Measurements from ENCODE around the gene PPP1R9A. TPM values are rescaled to one million over a fixed set of nuclear protein-coding genes. Genes with fewer than 3 reads are reported as not detected.
"Not testable (repeated sequence)": the region's sequence is repeated elsewhere in the genome, so short reads cannot be mapped to it uniquely, and the experiment has no call there.

The PPP1R9A gene
- total RNA-seq, 2 donors from 2014 or later: not detected

DNA sequence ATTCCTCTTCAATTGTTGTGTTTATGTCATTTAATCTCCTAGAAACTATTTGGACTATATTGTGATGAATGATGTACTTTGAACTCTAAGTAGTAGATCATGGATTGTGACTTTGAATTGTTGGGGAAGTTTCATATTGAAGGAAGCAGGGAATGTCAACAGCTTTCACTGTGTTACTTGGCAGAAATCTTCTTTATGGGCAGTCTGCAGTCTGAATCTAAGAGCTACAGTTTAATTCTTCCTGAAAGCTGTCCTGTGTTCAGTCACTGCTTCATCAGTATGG, 91.6 kb downstream of the PPP1R9A start:
- H3K27ac Mint-ChIP-seq: no peak overlapping the region

DNA sequence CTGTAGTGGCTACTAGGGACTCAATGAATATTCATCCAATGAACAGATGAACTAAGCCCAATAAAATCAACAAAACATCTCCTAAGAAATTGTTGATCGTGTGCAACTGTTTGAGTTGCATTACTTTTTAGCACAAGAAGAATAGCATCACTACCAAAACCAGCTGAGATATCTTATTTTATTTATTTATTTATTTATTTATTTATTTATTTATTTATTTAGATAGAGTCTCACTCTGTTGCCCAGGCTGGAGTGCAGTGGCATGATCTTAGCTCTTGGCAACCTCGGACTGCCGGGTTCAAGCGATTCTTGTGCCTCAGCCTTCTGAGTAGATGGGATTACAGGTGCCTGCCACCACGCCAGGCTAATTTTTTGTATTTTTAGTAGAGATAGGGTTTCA, 92.2 kb downstream of the PPP1R9A start:
- not testable (repeated sequence) for H3K9me3 Mint-ChIP-seq; H3K27ac Mint-ChIP-seq; H3K36me3 Mint-ChIP-seq; DNase-seq (ENCODE audit: low spot score in 2 of 2); ATAC-seq

More for the DNA sequence above, 91.6 kb downstream of the PPP1R9A start:
- ATAC-seq (no peak), DNase-seq (ENCODE audit: low spot score in 2 of 2) (no peak)
- Mint-ChIP-seq H3K36me3 (no peaks in the 10 kb centered on the region), H3K9me3 (peaks cover 2 to 4% of the 10 kb centered on the region in 2 donors)

DNA sequence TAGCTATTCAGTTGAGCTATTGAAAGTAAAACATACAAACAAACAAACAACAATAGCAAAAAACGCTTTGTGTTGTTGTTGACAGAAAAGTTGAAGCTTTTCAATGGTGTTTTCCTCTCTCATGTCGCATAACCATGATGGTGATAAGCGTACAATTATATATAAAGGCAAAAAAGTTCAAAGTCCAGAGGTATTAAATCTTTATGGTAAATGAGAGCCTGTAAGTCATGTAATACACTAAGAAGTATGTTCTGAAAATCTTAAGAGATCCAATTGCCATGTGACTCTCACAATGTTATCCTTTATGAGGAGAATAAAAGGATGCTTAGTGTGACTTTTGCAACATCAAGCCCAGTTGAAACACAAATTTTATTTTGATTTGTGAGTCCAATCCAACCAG, 93.9 kb downstream of the PPP1R9A start:
- no peaks in the 10 kb centered on the region for H3K9me3 Mint-ChIP-seq
- ATAC-seq (no peak), DNase-seq (ENCODE audit: low spot score in 2 of 2) (no peak)
- H3K36me3 Mint-ChIP-seq: no peaks in the 10 kb centered on the region
- no peak overlapping the region for H3K27ac Mint-ChIP-seq

DNA sequence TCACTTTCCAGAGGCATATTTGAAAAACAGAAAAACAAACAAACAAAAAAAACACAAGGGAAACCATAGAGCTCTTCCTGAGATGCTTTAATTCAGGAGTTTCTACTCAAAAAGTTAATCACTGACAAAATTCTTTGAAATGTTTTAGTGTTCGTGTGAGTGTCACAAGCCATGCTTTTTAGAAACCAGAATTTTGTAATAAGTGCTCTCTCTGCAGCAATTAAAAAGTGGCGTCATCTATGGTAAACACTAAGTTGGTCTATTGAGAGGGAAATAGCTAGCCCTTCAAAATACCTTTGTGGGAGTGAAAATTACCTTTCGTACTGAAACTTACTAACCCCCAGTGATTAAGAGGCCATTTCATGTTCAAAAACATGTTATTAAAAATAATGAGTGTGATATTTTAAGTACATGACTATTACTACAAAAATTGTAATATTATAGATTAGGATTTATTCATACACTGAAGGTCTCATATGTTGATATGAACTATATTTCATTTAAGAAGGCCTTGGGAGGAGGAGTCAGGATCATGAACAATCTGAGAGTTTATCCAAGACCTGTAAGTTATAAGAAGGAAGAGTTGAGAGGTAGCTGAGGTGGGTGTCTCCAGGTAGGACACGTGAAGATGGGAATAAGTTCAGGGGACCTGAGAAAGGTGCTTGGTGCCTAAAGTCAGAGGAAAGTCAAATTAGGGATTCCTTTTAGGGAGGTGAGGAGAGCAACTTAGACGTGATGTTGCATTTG, 94.6 kb downstream of the PPP1R9A start:
- Mint-ChIP-seq H3K27ac (no peak overlapping the region), H3K36me3 (no peaks in the 10 kb centered on the region)

DNA sequence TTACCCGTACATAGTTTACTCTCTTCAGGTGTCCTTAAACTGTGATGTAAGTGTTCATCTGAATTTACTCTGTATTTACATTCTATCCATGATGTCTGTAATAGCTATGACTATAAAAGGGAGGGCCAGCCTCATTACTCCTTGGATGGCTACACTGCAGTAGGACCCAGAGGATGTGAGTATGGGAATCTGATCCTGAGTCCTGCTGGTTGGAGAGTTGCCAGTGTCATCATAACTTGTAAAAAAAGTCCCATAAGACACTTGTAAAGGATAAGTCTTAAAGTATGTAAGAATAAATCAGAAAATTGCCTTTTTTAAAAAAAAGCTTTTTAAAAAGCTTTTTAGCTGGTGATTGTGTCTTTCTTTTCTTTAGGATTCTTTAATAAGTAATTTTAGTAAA, 95.4 kb downstream of the PPP1R9A start:
- H3K27ac Mint-ChIP-seq: no peak overlapping the region
- no peaks in the 10 kb centered on the region for H3K36me3 Mint-ChIP-seq
- no peak for ATAC-seq
- DNase-seq (ENCODE audit: low spot score in 2 of 2): no peak
- H3K9me3 Mint-ChIP-seq: no peaks in the 10 kb centered on the region

More for the DNA sequence above, 94.6 kb downstream of the PPP1R9A start:
- DNase-seq (ENCODE audit: low spot score in 2 of 2) (no peak), ATAC-seq (no peak)
- no peaks in the 10 kb centered on the region for H3K9me3 Mint-ChIP-seq

DNA sequence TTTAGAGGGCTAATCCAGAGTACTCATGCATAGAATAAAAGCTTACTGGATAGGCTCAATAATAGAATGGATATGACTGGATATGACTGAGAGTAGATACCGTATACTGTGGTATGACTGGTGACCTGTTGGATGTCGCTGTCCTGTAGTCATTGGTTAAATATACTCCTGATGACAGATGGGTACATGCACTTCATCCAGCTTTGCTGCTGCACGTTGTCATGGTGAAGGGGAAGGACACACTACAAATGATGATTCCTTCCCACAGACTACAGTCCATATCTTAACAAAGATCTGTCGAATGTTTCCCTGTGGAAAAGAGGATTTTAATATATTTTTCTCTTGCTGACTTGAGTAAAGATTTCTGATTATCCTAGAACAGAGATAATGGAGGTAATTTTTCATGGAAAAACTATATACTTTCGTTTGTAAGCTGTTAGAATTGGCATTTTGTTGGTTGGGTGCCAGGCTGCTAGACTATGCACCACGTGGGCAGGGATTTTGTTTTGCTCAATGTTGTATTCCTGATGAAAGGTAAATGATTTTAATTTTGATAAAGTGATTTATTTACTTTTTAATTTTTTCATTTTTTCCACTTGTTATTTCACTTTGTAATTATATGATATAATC, 97.3 kb downstream of the PPP1R9A start:
- DNase-seq (ENCODE audit: low spot score in 2 of 2): no peak
- Mint-ChIP-seq H3K9me3 (no peaks in the 10 kb centered on the region), H3K36me3 (no peaks in the 10 kb centered on the region), H3K27ac (no peak overlapping the region)
- ATAC-seq: no peak

DNA sequence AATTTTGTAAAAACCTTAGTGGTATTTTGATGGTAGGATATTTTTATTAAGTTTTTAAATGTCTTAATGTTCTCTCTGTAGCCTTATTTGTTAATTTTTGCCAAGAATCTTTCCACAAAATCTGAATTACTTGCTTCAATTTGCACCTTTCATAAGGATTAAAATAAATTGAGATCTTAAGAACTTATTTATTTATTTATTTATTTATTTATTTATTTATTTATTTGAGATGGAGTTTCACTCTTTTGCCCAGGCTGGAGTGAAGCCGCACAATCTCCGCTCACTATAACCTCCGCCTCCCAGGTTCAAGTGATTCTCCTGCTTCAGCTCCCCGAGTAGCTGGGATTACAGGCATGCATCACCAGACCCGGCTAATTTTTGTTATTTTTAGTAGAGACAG, 98.6 kb downstream of the PPP1R9A start:
- ATAC-seq: no peak
- Mint-ChIP-seq H3K9me3 (no peaks in the 10 kb centered on the region), H3K27ac (no peak overlapping the region), H3K36me3 (no peaks in the 10 kb centered on the region)
- DNase-seq (ENCODE audit: low spot score in 2 of 2): no peak

DNA sequence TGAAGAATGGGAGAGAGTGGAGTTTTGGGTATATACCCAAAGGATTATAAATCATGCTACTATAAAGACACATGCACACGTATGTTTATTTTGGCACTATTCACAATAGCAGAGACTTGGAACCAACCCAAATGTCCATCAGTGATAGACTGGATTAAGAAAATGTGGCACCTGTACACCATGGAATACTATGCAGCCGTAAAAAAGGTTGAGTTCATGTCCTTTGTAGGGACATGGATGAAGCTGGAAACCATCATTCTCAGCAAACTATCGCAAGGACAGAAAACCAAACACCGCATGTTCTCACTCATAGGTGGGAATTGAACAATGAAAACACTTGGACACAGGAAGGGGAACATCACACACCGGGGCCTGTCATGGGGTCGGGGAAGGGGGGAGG, 101.4 kb downstream of the PPP1R9A start:
- not testable (repeated sequence) for H3K27ac Mint-ChIP-seq; ATAC-seq; H3K36me3 Mint-ChIP-seq; DNase-seq (ENCODE audit: low spot score in 2 of 2); H3K9me3 Mint-ChIP-seq

DNA sequence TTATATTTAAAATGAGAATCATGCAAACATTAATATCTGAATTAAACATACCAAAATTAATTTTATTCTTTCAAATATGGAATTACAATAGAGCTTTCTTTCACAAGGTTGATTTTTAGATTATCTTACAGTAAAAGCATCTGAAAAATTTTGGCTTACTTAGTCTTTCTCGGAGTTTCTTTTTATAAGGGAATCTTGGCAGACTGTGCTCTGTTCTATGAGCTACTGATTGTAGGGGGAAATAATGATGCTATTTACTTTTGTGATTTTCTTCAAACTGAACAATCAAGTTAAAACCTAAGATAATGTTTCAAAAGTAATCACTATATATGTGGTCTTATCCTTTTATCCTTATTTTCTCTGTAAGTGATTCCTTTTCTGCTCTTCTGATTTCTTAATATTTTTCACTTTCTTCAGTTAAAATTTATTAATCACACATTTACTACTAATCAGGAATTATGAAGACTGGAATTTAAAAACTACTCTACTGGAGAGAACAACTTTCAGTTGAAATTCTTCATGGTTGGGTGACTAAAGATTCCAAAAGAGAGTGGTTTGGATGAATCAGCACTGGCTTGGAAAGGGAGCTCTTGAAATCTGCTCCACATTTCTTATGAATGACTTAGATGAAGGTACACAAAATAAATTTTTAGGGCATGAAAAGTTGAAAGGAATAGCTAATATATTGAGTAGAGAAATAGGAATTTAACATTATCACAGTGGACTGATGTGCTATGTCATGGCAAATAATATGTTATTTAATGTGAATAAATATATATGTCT, 103.9 kb downstream of the PPP1R9A start:
- H3K36me3 Mint-ChIP-seq: no peaks in the 10 kb centered on the region
- DNase-seq (ENCODE audit: low spot score in 2 of 2): no peak

DNA sequence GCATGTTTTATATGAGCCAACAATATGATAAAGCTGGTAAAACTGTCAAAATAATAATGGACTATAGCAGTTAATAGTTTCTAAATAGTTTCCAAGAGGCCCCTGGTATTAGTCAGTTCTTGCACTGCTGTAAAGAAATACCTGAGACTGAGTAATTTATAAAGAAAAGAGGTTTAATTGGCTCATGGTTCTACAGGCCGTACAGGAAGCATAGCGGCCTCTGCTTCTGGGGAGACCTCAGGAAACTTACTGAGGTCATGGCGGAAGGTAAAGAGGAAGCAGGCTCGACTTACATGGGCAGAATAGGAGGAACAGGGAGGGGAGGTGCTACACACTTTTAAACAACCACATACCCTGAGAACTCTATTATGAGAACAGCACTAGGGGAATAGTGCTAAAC, 104.6 kb downstream of the PPP1R9A start:
- Mint-ChIP-seq H3K9me3 (peaks cover 0 to 4% of the 10 kb centered on the region in 2 donors), H3K27ac (no peak overlapping the region), H3K36me3 (no peaks in the 10 kb centered on the region)
- no peak for DNase-seq (ENCODE audit: low spot score in 2 of 2)
- no peak for ATAC-seq

More for the DNA sequence above, 103.9 kb downstream of the PPP1R9A start:
- ATAC-seq: no peak
- H3K9me3 Mint-ChIP-seq: no peaks in the 10 kb centered on the region
- H3K27ac Mint-ChIP-seq: no peak overlapping the region

DNA sequence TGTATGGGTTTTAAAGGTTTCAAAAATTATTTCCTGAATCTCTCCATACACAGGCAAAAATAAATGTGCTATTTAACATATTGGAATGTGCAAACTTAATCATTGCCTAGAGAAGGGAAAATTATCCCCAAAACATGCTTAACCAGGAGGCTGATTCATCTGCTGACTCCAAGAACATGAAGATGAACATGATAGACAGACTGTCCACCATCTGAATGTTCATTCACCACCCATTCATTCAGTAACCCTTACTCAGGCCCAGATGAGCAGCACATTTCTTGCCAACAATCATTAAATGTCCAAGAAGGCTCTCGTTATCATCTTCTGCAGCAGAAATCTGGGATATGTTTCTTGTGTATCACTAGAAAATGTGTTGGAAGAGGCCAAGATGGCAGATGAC, 110.6 kb downstream of the PPP1R9A start:
- ATAC-seq: no peak
- Mint-ChIP-seq H3K9me3 (peaks cover under 1 to 15% of the 10 kb centered on the region in 2 donors), H3K27ac (no peak overlapping the region), H3K36me3 (no peaks in the 10 kb centered on the region)
- no peak for DNase-seq (ENCODE audit: low spot score in 2 of 2)

DNA sequence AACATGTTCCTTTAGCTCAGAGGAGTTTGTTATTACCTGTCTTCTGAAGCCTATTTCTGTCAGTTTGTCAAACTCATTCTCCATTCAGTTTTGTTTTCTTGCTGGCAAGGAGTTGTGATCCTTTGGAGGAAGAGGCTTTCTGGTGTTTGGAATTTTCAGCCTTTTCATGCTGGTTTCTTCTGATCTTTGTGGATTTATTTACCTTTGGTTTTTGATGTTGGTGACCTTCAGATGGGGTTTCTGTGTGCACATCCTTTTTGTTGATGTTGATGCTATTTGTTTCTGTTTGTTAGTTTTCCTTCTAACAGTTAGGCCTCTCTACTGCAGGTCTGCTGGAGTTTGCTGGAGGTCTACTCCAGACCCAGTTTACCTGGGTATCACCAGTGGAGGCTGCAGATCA, 118.6 kb downstream of the PPP1R9A start:
- Mint-ChIP-seq H3K36me3 (peaks cover 0 to 21% of the 10 kb centered on the region in 2 donors), H3K27ac (no peak overlapping the region), H3K9me3 (peaks cover 20 to 31% of the 10 kb centered on the region in 2 donors)
- no peak for DNase-seq (ENCODE audit: low spot score in 2 of 2)
- no peak for ATAC-seq

DNA sequence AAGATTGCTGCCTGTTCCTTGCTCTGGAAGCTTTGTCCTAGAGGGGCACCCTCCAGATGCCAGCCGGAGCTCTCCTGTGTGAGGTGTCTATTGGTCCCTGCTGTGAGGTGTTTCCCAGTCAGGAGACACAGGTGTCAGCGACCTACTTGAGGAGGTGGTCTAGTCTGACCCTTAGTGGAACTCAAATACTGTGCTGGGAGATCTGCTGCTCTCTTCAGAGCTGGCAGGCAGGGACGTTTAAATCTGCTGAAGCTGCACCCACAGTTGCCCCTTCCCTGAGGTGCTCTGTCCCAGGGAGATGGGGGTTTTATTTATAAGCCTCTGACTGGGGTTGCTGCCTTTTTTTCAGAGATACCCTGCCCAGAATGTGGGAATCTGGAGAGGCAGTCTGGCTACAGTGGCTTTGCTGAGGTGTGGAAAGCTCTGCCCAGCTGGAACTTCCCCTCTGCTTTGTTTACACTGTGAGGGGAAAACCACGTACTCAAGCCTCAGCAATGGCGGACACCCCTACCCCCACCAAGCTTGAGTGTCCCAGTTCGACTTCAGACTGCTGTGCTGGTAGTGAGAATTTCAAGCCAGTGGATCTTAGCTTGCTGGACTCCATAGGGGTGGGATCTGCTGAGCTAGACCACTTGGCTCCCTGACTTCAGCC, 119.2 kb downstream of the PPP1R9A start:
- peaks cover 0 to 21% of the 10 kb centered on the region in 2 donors for H3K36me3 Mint-ChIP-seq
- H3K9me3 Mint-ChIP-seq: peaks cover 20 to 28% of the 10 kb centered on the region in 2 donors
- ATAC-seq (no peak), DNase-seq (ENCODE audit: low spot score in 2 of 2) (no peak)
- H3K27ac Mint-ChIP-seq: no peak overlapping the region

DNA sequence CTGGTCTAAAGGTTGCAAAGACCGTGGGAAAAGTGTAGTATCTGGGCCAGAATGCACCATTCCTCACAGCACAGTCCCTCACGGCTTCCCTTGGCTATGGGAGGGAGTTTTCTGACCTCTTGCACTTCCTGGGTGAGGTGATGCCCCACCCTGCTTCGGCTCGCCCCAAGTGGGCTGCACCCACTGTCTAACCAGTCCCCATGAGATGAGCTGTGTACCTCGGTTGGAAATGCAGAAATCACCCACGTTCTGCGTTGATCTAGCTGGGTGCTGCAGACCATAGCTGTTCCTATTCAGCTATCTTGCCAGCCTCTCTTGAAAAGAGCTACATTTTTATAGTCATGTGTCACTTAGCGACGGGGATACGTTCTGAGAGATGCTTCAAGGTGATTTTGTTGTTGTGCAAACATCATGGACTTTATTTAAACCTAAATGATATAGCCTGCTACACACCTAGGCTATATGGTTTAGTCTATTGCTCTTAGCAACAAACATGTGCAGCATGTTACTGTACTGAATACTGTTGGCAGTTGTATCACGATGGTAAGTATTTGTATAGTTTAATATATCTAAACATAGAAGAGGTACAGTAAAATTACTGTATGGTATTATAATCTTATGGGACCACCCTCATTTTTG, 120.0 kb downstream of the PPP1R9A start:
- ATAC-seq: no peak
- DNase-seq (ENCODE audit: low spot score in 2 of 2): no peak
- Mint-ChIP-seq H3K27ac (no peak overlapping the region), H3K36me3 (peaks cover 0 to 21% of the 10 kb centered on the region in 2 donors), H3K9me3 (peaks cover 20 to 21% of the 10 kb centered on the region in 2 donors)

DNA sequence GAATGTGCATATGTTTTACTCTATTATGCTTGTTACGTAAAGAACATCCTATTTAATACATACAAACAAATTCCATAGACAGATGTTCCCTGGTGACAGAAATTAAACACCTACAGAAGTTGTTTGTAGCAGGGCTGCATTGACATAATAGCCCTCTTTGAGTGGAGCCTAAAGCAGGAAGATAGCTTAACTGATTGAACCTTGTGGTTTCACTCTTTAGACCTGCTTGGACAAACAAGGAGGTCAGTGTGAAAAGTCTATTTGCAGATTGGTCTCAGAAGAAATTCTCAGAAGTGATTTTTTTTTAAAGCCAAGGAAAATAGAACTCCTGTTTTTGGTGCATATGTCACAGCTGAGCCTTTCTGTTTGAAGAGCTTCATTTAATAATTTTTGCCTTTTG, 121.3 kb downstream of the PPP1R9A start:
- Mint-ChIP-seq H3K27ac (no peak overlapping the region), H3K36me3 (peaks cover 0 to 21% of the 10 kb centered on the region in 2 donors), H3K9me3 (peaks cover 15 to 19% of the 10 kb centered on the region in 2 donors)
- ATAC-seq (no peak), DNase-seq (ENCODE audit: low spot score in 2 of 2) (no peak)

DNA sequence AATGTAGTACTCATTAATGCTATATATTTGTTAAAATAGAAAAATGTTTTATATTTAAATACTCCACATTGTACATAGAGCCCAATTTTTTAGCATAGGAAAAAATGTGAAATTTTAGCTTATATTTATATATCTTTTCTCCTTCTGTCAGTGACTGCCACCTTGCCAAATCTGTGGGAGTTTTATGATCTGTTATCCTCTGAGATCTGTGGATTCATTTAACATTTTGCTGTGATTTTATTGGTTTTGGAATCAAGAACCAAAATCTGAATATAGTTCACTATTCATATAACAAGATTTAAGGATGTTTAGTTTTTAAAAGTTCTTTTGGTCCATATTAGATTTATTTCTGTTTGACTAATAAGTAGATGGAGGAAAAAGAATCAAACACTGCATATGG, 127.9 kb downstream of the PPP1R9A start:
- H3K36me3 Mint-ChIP-seq: no peaks in the 10 kb centered on the region
- no peak overlapping the region for H3K27ac Mint-ChIP-seq
- no peak for DNase-seq (ENCODE audit: low spot score in 2 of 2)
- H3K9me3 Mint-ChIP-seq: no peaks in the 10 kb centered on the region
- ATAC-seq: no peak

DNA sequence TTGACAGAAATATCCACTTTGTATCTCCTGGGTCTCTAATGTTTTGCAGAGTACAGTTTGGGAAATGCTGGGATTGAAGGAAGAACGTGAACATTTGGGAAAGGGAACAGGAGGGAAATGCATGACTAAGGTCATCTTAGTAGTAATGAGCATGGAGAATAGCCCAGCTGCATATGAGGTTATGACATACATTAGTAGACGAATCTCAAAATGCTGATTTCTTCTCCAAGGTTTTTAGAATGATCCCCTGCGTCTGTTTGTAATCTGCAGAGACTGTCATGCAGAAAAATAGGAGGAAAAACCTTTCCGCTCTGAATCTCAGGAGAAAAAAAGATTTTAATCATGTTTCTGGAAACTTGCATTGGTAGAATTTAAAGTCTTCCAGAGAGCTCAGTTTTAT, 133.6 kb downstream of the PPP1R9A start:
- H3K9me3 Mint-ChIP-seq: no peaks in the 10 kb centered on the region
- no peak for ATAC-seq

More for the DNA sequence above, 133.6 kb downstream of the PPP1R9A start:
- H3K36me3 Mint-ChIP-seq: no peaks in the 10 kb centered on the region
- no peak for DNase-seq (ENCODE audit: low spot score in 2 of 2)
- H3K27ac Mint-ChIP-seq: no peak overlapping the region

Data from activated naive CD4-positive, alpha-beta T cell treated with anti-CD3 and anti-CD28 coated beads, Interleukin-2, amount 50 U/mL, for 72 hours (primary cell).